Endodermal cell (in vitro differentiated cells): ENCODE measurements around the gene DYRK1B. TPM values are rescaled to one million over a fixed set of nuclear protein-coding genes. Genes with fewer than 3 reads are reported as not detected.

Source experiments
- DNase-seq: peaks from one replicate; pipeline ENCODE4 v3.0.0-alpha.2; 2017
- H3K27ac ChIP-seq: 2 replicates; pipeline ENCODE4 v1.5.1; 2013; ENCODE audit warnings: mild to moderate bottlenecking, low read depth, low read length, moderate library complexity
- H3K27me3 ChIP-seq: 2 replicates; pipeline ENCODE4 v1.6.1; 2013; ENCODE audit warnings: mild to moderate bottlenecking, low read length, moderate library complexity; ENCODE audit not compliant: insufficient read depth, control insufficient read depth, poor library complexity, severe bottlenecking
- H3K36me3 ChIP-seq: 2 replicates; pipeline ENCODE4 v1.7.0; 2013; ENCODE audit warnings: mild to moderate bottlenecking, low read length, moderate library complexity; ENCODE audit not compliant: control insufficient read depth, insufficient read depth
- H3K4me1 ChIP-seq: one replicate; pipeline ENCODE4 v1.7.0; 2013; ENCODE audit warnings: low read length; ENCODE audit not compliant: control insufficient read depth, insufficient read depth
- H3K4me3 ChIP-seq: 2 replicates; pipeline ENCODE4 v1.5.1; 2013; ENCODE audit warnings: mild to moderate bottlenecking, low read length, moderate library complexity
- H3K9ac ChIP-seq: 2 replicates; pipeline ENCODE4 v1.6.1; 2013; ENCODE audit warnings: mild to moderate bottlenecking, low read length, moderate library complexity; ENCODE audit not compliant: poor library complexity, severe bottlenecking; ENCODE audit errors: extremely low read depth
- H3K9me3 ChIP-seq: 2 replicates; pipeline ENCODE4 v1.6.1; 2013; ENCODE audit warnings: mild to moderate bottlenecking, low read length, moderate library complexity; ENCODE audit not compliant: control insufficient read depth
- H3K27ac Mint-ChIP-seq: 2 replicates; pipeline ENCODE4 v1.8.0; 2020; ENCODE audit warnings: mixed read lengths
- H3K27me3 Mint-ChIP-seq: 2 replicates; pipeline ENCODE4 v1.8.0; 2021; ENCODE audit warnings: mild to moderate bottlenecking, mixed read lengths; ENCODE audit not compliant: insufficient read depth
- H3K36me3 Mint-ChIP-seq: 2 replicates; pipeline ENCODE4 v1.8.0; 2020; ENCODE audit warnings: low read depth, mixed read lengths
- H3K4me1 Mint-ChIP-seq: 2 replicates; pipeline ENCODE4 v1.8.0; 2020; ENCODE audit warnings: mixed read lengths
- H3K4me3 Mint-ChIP-seq: 2 replicates; pipeline ENCODE4 v1.8.0; 2020; ENCODE audit warnings: mild to moderate bottlenecking, moderate library complexity, mixed read lengths
- H3K9me3 Mint-ChIP-seq: 2 replicates; pipeline ENCODE4 v1.8.0; 2020; ENCODE audit warnings: mild to moderate bottlenecking, mixed read lengths
- CTCF ChIP-seq: fragments of 200-600 bp; sonication (generic); conservative IDR thresholded peaks from 2 replicates; pipeline ENCODE4 v1.5.0; 2021; ENCODE audit warnings: antibody characterized with exemption, mild to moderate bottlenecking
- WGBS, 2 experiments: methylation state at CpG; one replicate each; pipeline versions ENCODE4 v1.1.5 to v1.1.7; 2013; ENCODE audit warnings: missing lambda C conversion rate in 2 of 2, mixed read lengths in 1 of 2; ENCODE audit not compliant: insufficient coverage in 1 of 2, insufficient read length in 1 of 2; 5-methylcytosine and 5-hydroxymethylcytosine counted together
- total RNA-seq, 2 donors: library from RNA; stranded (reverse); fragmentation: NEBNext Ultra II Directional in 1 of 2; extraction: Animal tissue kit (Norgen Biotek cat#: 25700) in 1 of 2; gene quantifications; 2 replicates in 1 of 2; 3 replicates in 1 of 2; pipeline ENCODE4 v1.2.1, GENCODE V29; 2021

Gene DYRK1B
- total RNA-seq, 2 donors from 2014 or later: 21.8 to 37.7 TPM

- Mint-ChIP-seq H3K36me3 (peaks cover 47% of the 10 kb centered on the region), H3K4me3 (no peak overlapping the region), H3K4me1 (peaks cover 4% of the 10 kb centered on the region), H3K27ac (no peak overlapping the region), H3K9me3 (no peaks in the 10 kb centered on the region), H3K27me3 (no peaks in the 10 kb centered on the region)
- DNase-seq: no peak
- WGBS, 2 experiments: 93% methylated on average over 13 of the region's 13 CpGs; no CpG with 5 or more reads in 1 of the 2 experiments
- H3K27me3 ChIP-seq: no peaks in the 10 kb centered on the region
- no peak overlapping the region for H3K9ac ChIP-seq
- H3K36me3 ChIP-seq: peaks cover 51% of the 10 kb centered on the region
- TF ChIP-seq CTCF: no peak
- no peak overlapping the region for H3K4me3 ChIP-seq
- H3K9me3 ChIP-seq: no peaks in the 10 kb centered on the region
- no peak overlapping the region for H3K27ac ChIP-seq
- no peaks in the 10 kb centered on the region for H3K4me1 ChIP-seq
Measured at GRCh38 chr19:39827216-39827615, 6.7 kb downstream of the DYRK1B start.

GRCh38 chr19:39826311-39826945 is 7.5 kb downstream of the DYRK1B start:
- H3K27me3 Mint-ChIP-seq: no peaks in the 10 kb centered on the region
- H3K27me3 ChIP-seq: no peaks in the 10 kb centered on the region
- H3K4me1 ChIP-seq: no peaks in the 10 kb centered on the region
- no peak overlapping the region for H3K4me3 ChIP-seq
- 93 to 98% methylated on average over 19 to 35 of the region's 35 CpGs for WGBS, 2 experiments
- no peaks in the 10 kb centered on the region for H3K9me3 Mint-ChIP-seq
- peaks cover 47% of the 10 kb centered on the region for H3K36me3 ChIP-seq
- no peak overlapping the region for H3K27ac ChIP-seq
- no peak for DNase-seq
- no peak overlapping the region for H3K27ac Mint-ChIP-seq
- H3K4me3 Mint-ChIP-seq: no peak overlapping the region
- H3K4me1 Mint-ChIP-seq: no peaks in the 10 kb centered on the region
- no peaks in the 10 kb centered on the region for H3K9me3 ChIP-seq
- H3K36me3 Mint-ChIP-seq: peaks cover 45% of the 10 kb centered on the region
- no peak overlapping the region for H3K9ac ChIP-seq
- no peak for TF ChIP-seq CTCF

- H3K27ac Mint-ChIP-seq: no peak overlapping the region
- Histone ChIP-seq H3K9ac (no peak overlapping the region), H3K36me3 (peaks cover 39% of the 10 kb centered on the region), H3K9me3 (peaks cover 3% of the 10 kb centered on the region), H3K4me1 (no peaks in the 10 kb centered on the region), H3K27ac (peak overlapping the region; percentile 20), H3K4me3 (no peak overlapping the region), H3K27me3 (no peaks in the 10 kb centered on the region)
- no peak for TF ChIP-seq CTCF
- no peaks in the 10 kb centered on the region for H3K4me1 Mint-ChIP-seq
- no peak for DNase-seq
- H3K9me3 Mint-ChIP-seq: no peaks in the 10 kb centered on the region
- WGBS, 2 experiments: 95 to 100% methylated on average over 5 to 17 of the region's 17 CpGs
- no peaks in the 10 kb centered on the region for H3K27me3 Mint-ChIP-seq
- H3K4me3 Mint-ChIP-seq: no peak overlapping the region
- peaks cover 37% of the 10 kb centered on the region for H3K36me3 Mint-ChIP-seq
Measured at GRCh38 chr19:39825531-39826076, 8.4 kb downstream of the DYRK1B start.
